HG03097 (cell line): ENCODE measurements around the gene ZNF668.
"Not testable (repeated sequence)": the region's sequence is repeated elsewhere in the genome, so short reads cannot be mapped to it uniquely, and the experiment has no call there.

Experiments used
- ATAC-seq: cut with Tn5 transposase; IDR thresholded peaks from one replicate; pipeline ENCODE4 v1.9.1; 2021; ENCODE audit not compliant: unreplicated experiment, low FRiP score

The ZNF668 gene

DNA sequence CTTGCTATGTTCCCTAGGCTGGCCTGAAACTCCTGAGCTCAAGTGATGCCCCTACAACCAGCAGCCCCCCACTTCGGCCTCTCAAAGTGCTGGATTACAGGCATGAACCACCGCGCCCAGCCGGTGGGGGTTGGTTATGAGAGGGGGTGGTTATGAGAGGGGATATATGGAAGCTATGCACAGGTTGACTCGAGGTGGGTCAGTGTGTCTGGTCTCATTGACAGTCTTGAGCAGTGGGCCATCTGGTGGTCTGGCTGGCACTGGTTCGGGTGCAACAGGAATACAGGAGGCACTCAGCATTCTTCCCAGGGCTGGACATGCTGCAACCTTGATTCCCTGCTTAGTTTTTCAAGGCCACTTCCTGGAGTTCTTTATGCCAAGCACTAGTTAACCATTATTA is 58.0 kb downstream of the ZNF668 start:
- ATAC-seq, result no peak

DNA sequence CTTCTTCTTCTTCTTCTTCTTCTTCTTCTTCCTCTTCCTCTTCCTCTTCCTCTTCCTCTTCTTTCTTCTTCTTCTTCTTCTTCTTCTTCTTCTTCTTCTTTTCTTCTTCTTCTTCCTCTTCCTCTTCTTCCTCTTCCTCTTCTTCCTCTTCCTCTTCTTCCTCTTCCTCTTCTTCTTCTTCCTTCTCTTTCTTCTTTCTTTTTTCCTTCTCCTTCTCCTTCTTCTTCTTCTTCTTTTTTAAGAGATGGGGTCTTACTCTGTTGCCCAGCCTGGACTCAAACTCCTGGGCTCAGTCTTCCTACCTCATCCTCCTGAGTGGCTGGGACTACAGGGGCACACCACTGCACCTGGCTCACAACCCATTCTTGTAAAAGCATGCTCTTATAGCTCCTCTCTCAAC is 60.7 kb downstream of the ZNF668 start:
- not testable (repeated sequence) for ATAC-seq

DNA sequence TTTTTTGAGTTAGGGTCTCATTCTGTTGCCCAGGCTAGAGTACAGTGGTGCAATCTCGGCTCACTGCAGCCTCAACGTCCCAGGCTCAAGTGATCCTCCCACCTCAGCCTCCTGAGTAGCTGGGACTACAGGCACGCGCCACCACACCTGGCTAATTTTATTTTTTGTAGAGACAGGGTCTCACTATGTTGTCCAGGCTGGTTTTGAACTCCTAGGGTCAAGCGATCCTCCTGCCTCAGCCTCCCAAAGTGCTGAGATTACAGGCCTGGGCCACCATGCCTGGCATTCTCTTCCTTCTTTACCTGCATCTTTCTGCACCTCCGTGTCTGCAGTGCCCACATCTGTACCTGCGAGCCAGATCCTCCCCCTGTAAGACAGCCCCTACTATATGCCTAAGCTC is 62.2 kb downstream of the ZNF668 start:
- ATAC-seq, result not testable (repeated sequence)
